T follicular helper cell (primary cell): ENCODE measurements around the gene SCARB1.

Experiments used
- DNase-seq: peaks from one replicate; pipeline ENCODE4 v3.0.0-alpha.2; 2020; ENCODE audit warnings: low read depth

SCARB1 gene

GRCh38 chr12:124730455-124730932, 133.2 kb downstream of the SCARB1 start:
- no peak for DNase-seq

GRCh38 chr12:124727922-124728321, 135.7 kb downstream of the SCARB1 start:
- no peak for DNase-seq

GRCh38 chr12:124727264-124727800, 136.3 kb downstream of the SCARB1 start:
- no peak for DNase-seq
